GM21825 (cell line): Measurements from ENCODE around the gene ZDHHC3.

ENCODE experiments used
- ATAC-seq: cut with Tn5 transposase; IDR thresholded peaks from one replicate; pipeline ENCODE4 v1.9.1; 2021; ENCODE audit warnings: mild to moderate bottlenecking, moderate library complexity; ENCODE audit not compliant: unreplicated experiment

ZDHHC3 gene, protein sequence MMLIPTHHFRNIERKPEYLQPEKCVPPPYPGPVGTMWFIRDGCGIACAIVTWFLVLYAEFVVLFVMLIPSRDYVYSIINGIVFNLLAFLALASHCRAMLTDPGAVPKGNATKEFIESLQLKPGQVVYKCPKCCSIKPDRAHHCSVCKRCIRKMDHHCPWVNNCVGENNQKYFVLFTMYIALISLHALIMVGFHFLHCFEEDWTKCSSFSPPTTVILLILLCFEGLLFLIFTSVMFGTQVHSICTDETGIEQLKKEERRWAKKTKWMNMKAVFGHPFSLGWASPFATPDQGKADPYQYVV

DNA sequence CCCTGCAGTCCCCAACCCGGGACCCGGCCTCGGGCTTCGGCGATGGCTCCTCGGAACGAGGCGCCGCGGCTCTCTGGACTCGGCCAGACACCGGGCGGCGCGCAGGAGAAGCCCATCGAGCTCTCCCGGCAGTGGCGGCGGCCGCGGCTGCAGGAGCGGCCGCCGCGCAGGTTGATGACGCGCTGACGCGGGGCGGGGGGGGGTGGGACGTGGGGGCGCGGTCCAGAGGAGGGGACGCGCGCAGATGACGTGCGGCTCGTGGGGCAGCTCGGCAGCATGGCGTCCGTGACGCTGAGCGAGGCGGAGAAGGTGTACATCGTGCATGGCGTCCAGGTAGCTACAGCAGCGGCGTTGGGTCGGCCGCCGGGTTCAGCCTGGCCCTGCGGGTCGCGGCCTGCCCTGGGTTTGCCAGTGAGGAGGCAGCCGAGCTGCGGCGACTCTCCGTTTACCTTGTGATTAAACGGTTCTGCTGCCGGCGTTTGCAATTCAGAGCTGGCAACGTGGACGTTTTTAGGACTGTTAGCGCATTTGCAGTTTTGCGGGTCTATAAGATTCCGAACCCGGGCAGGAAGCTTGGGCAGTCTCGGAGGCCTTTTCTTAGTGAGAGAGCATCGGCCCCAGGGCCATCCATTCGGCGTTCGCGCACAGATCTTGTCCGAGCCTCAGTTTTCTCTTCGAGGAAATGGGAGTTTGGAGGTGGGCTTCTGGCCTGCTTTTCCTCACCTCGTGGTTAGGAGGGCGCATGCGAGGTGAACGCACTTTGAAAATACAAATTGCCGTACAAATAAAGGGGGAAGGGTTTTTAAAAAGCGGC lies at the start of gene ZDHHC3, which contains the start of gene EXOSC7:
Gene ZDHHC3 (minus strand): TSS at position 173 of the 814 bp plus-strand sequence. CDS start 16,738 bp downstream, outside the sequence.
Gene EXOSC7 (plus strand): TSS at position 243 of the 814 bp plus-strand sequence. CDS start 34 bp downstream, at position 277.
- peak; percentile 67 for ATAC-seq

DNA sequence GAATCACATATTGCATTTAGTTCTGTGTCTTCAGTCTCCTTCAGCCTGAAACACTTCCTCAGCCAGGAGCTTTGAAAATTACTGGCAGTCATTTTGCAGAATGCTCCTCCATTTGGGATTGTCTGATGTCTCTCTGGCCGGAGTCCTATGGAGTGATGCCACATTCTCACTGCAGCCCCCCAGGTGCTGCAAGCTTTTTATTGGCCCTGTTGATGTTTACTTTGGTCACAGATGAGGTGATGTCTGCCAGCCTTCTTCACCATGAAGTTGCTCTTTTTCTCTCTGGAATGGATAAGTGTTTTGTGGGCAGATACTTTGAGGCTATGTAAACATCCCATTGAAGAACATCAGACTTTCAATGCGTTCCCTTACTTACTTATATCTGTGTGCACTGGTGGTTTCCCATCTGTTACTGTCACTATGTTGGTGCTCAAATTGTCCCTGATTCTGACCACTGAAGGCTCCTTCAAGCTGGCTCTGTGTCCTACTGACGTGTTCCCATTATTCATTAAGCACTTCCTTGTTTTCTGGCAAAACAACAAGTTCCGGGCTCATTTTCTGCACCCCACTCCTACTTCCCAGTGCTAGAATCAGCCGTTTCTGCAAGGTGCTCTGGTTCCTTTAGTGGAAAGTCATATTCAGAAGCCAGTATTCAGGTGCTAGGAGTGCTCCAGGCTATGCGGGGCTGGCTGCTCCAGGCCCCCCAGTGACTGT lies 48.7 kb upstream of the ZDHHC3 start:
- no peak for ATAC-seq

DNA sequence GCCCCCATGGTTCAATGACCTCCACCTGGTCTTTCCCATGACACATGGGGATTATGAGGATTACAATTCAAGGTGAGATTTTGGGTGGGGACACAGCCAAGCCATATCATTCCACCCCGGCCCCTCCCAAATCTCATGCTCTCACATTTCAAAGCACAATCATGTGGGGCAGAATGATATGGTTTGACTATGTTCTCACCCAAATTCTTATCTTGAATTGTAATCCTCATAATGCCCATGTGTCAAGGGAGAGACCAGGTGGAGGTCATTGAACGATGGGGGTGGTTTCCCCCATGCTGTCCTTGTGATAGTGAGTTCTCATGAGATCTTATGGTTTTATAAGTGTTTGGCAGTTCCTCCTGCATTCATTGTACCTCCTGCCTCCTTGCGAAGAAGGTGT lies 47.7 kb upstream of the ZDHHC3 start:
- no peak for ATAC-seq

DNA sequence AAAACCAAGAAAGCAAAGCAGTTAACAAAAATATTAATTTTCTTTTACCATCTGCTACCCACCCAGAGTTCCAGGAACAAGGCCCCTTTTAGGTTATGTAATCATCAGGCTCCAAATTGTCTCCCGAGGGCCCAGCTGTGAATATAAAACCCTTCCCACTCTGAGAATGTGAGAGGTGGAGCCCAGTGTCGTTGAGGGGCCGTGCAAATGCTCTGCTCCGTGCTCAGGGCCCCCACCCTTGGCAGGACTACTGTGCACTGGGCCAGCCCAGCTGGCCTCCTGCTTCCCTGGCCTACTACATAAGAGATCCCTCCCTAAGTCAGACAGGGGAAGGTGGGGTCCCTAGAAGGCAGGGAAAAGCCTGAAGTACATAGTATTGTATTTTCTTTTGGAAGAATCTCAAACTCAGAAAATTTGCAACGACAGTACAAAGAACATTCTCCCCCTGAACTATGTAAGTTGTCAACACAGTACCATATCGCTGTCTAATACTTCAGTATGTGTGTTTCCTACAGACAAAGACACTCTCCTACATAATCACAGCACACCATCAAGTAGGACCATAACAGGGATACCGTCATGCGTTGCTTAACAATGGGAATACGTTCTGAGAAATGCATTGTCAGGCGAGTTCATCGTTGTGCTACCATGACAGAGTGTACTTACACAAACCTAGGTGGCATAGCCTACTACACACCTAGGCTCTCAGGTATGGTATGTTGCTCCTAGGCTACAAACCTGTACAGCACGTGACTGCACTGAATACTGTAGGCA lies 45.7 kb upstream of the ZDHHC3 start:
- ATAC-seq: no peak

DNA sequence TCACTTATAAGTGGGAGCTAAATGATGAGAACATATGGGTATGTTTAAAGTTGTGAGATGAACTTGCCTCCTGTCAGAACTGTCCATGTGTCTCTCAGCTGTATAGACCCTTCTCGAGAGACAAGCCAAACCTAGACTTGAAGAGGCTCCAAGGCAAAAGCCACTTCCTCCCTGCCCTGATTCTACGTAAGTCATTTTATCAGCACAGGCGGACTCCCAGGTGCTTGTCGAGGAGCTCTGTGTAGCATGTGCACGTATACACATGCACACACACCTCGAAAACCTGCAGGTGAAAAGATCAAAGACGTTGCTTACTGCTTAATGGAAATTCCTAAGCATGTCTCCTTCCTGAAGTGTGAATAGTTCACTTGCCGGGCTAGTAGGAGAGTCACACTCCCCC lies 44.6 kb upstream of the ZDHHC3 start:
- no peak for ATAC-seq

DNA sequence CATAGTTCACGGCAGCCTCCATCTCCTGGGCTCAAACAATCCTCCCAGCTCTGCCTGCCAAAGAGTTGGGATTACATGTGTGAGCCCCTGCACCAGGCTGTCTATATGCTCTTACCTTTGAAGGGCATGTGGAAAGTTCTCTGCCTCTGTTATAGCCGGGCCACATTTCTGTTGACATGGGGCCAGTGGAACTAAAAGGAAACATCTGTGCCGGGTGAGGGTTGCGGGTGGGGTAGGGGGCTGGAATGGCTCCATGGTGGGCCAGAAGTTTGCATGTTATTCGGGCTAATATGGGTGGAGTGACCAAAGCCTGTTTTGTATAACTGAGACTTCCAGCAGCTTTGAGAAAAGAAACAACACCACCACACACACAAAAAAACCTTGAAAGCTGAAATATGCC lies 41.8 kb upstream of the ZDHHC3 start:
- ATAC-seq: no peak

DNA sequence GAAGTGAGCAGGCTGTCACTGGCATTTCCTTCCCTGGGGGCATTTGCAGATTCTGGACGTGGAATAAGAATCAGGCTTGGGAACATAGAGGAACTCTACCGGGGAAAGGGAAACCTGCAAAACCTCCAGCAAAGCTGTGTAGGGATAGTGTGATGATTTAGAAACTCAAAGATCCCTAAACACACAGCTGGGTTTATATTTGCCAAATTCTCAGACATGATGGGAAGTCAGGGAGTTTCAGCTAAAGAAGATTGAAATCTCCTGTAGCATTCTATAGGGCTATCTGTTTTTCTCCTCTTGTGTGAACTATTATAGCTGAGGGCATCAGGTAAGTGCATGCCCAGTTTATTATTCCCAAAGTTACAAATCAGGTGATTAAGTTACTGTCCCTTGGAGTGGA lies 40.9 kb upstream of the ZDHHC3 start:
- no peak for ATAC-seq

DNA sequence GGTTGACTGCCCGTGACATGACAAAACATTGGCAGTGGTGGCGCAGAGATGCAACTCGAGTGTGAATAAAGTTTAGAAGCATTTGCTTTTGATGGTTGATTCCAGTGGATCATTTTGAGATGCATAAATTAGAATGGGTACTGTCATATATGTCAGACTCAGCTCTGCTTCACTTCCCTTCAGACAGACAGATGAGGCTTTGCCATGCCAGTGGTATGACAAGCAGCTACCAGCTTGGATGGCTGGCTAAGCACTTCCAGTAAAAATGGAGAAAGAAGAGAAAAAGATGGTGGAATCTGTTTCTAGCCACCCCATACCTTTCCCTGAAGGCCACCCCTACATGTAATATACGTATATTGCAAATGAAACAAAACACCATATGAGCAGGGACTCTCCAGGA lies 36.6 kb upstream of the ZDHHC3 start:
- no peak for ATAC-seq

DNA sequence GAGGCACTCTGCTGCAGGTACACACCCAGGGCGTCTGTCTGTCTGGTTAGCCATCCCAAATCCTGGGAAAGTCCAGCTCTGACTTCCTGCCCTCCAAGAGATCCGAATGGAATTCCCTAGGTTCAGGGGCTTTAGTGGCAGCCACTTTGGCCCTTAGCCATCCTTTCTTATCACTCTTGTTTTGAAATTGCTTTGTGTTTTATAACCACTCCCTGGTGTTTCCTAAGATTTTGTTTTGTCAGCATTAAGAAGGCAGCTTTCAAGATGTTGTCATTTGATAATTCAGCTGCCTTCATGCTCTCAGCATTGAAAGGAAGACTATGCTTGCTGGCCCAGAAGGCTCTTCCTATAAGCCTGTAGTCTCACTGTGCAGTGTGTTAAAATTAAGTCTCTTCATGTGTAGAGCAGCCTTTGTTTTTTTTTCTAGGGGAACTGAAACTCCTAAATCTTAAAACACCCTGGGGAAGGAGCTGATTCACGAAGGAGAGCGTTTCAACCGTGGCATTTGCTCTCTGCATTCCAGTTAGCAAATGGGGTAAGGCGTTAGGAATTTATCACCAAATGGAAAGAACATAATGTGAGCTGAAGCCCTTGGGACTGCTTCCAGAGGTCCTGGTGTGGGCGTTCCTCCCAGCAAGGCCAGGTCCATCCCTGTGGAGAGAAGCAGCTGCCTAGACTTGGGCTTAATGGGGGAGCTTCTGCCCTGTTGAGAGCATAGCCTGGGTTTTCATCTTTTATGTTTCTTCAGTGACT lies 36.0 kb upstream of the ZDHHC3 start:
- ATAC-seq: no peak

DNA sequence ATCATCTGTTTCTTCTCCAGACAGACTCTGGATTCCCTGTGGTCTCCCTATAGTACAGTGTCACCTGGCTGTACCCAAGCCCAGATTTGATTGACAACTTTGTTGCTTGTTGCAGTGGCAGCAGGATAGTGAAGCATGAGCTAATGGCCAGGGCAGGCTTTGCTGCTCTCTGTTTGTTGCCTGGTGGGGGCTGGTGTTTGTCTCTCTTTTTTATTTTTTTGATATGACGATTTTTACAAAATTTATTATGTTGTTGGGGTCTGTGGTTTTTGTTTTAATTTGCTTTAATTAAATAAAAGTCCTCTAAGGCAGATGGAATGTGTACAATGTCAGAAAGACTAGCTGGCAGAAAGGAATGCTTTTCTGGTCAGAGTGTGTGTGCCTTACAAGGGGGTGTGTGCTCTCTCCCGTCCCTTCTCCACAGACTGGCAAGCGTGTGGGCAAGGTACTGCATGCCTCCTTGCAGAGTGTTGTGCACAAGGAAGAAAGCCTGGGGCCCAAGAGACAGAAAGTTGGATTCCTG lies 34.9 kb upstream of the ZDHHC3 start:
- ATAC-seq: no peak

DNA sequence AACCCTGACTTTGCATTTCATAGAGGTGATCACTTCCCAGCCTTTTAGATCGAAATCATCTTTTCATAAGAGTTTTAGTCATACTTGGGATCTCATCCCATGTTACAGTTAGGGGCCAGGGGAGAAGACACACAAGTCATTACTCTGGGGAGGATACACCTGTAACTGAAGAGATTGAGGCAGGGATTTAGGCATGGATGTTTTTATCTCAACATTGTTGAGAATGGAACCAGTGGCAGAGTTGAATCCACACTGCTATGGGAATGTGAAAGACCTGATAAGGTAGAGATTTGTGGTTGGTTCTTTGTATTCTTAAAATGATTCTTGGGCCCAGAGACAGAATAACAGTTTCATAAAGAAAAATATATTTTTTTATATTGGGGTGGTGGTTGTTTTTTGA lies 33.9 kb upstream of the ZDHHC3 start:
- ATAC-seq: no peak

DNA sequence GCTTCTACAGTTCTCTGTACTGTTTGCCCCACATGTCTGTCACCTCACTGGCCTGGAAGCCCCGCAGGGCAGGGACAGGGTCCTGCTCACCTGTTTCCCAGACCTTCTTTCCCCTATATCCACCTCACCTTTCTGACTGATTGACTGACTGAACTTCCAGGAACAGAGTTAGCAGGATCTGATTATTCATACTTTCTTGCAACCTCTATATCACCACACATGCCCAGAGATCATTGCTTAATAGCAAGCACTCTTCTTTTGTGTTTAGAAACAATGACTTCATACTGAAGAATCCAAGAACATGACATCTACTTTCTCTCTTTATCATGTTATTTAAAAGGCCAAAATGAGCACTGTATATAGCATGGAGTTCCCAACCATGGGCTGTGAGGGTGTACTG lies 32.1 kb upstream of the ZDHHC3 start:
- ATAC-seq: no peak

DNA sequence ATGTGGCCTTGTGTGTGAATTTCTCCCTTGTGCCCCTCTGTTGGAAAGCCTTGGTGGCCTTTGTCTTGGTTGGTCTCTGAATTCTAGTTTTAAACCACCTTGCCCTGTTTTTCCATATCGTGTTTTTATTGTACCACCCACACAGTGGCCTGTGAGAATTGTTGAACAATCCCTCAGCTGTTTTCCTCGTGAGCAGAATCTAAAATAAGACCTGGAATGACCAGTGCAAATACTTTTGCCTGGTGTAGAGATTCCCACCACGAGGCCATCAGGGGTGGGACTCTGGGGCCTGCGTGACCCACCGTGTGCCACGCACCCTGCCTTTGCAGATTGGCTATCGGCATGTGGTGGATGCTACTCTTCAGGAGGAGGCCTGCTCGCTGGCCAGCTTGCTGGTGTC lies 31.1 kb upstream of the ZDHHC3 start:
- no peak for ATAC-seq

DNA sequence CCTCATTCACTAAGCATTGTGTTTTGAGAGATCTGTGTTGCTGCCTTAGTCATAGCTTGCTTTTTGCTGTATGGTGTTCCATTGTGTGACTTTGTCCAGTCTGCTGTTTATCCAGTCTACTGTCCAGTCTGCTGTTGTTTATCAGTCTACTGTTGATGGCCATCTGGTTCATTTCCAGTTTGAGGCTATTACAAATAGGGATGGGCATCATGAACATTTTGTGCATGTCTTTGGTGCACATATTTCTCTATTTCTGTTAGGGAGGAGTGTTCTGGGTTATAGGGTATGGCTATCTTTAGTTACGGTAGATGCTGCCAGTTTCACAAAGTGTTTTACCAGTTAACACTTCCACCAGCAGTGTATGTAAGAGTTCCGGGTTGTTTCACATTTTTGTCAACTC lies 27.9 kb upstream of the ZDHHC3 start:
- no peak for ATAC-seq

DNA sequence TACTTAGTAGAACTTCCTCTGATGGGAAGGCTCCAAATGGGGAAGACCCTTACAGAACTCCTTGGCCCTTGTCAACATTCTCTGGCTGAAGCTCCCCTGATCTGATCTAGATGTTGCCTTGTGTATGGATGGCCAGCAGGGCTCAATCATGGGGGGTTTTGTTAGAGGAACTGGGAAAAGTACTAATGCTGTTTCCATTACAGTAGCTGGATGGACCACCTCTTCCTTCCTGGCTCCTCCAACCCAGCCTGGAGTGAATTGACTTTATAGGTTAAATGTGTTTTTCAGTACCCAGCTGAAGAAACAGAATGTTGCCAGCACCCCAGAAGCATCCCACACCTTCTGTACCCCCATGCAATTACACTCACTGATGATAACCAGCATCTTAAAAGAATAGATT lies 27.4 kb upstream of the ZDHHC3 start:
- no peak for ATAC-seq

DNA sequence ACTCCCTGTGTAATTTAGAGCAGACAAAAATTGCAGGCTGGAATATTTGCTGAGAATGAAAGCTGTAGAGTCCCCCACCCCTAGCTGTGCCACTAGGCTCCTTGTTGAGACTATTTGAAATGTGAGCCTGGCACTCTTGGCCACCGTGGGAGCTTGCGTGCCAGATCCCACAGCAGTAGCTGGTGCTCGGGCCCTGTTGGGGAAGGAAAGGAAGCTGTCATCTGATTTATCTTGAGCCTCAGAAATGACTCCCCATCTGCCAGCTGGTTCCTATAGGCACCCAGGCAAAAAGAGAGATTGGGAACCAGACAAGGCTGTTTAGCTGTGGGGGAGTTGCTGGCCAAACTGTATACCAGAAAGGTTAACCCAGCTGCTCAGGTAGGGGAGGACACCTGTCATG lies 26.7 kb upstream of the ZDHHC3 start:
- ATAC-seq: no peak

DNA sequence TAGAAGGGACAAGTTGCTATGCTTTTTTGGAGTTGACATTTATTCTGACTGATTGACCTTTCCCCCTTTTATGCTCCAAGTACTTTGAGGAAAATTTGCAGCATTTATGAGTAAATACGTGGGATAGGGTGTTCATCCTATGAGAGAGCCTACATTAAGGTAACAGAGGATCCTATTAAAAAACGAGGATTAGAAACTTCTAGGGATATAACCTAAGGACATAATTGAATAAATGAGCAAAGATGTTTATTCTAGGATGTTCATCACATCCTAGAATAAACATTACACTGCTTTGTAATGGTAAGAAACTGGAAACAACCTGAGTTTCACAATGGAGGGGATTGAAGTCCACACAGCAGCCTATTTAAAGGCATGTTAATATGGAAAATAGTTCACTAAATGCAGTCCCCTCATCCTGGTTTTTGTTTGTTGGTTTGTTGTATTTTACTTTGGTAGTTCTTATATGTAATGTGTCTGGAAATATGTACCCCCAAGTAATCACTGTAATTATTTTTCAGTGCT lies 26.2 kb upstream of the ZDHHC3 start:
- no peak for ATAC-seq

DNA sequence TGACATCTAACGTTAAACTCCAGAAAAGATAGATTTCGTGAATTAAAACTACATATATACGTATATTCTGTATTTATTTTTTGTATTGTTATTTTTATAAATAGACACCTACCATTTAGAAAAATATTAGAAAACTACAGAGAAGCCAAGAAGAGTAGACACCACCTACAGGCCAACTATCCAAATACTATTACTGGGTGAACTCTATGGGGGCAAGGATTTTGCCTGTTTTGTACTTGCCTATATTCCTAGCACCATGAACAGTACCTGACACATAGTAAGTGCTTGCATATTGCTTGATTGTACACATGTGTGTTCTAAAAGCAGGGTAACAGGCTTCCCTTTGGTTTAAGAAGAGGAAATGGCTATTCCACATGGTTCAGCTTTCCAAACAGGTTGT lies 25.8 kb upstream of the ZDHHC3 start:
- ATAC-seq: no peak

DNA sequence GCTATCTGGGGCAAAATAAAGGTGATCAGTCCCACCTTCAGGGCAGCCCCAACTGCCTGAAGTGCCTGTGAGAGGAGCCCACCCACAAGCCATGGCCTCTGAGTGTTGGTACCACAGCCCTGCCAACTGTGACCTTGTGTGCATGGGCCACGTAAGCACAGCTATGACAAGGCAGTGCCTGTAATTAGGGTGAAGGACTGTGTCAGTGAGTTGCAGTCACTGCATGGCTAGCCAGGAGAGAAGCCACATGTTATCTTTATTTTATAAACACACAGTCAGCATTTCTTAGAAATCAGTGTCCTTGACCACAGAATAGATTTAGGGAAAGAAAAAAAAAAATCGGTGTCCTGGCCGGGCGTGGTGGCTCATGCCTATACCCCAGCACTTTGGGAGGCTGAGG lies 24.8 kb upstream of the ZDHHC3 start:
- no peak for ATAC-seq

DNA sequence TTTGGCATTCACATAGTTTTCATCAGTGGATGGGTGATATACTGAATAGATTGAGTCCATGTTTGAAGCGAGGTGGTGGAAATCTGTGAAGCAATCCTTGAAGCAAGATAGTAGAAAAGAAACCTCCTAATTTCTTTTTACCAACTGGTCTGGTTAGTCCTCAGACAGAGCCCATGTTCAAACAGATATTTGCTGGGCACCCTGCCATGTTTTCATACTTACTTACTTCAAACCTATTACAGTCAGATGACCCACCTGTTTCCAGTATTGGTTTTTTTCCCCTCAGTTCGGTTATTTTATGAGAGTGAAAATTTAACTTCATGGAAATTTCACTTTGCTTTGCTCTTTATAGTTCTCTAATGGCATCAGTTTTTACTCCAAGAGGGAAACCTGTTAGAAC lies 23.8 kb upstream of the ZDHHC3 start:
- ATAC-seq: no peak
